HG03521 (cell line): ENCODE data around the gene HSPG2.

Experiments used
- ATAC-seq: cut with Tn5 transposase; IDR thresholded peaks from one replicate; pipeline ENCODE4 v1.9.1; 2021; ENCODE audit warnings: mild to moderate bottlenecking, moderate library complexity; ENCODE audit not compliant: unreplicated experiment

The HSPG2 gene

DNA sequence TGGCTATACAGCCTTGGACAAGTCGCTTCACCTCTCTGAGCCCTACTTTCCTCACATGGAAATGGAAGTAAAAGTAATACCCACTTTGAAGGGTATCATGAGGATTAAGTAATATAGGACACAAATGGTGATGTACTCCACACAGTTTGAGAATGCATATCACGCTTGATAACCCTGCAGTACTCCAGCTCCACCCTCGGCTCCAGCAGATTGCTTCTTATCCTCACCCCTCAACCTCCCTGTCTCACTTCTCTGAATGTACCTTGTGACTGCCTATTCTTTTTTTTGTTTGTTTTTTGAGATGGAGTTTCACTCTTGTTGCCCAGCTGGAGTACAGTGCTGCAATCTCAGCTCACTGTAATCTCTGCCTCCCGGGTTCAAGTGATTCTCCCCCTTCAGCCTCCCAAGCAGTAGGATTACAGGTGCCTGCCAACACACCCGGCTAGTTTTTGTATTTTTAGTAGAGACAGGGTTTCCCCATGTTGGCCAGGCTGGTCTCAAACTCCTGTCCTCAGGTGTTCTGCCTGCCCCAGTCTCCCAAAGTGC lies 69.6 kb downstream of the HSPG2 start:
- no peak for ATAC-seq

DNA sequence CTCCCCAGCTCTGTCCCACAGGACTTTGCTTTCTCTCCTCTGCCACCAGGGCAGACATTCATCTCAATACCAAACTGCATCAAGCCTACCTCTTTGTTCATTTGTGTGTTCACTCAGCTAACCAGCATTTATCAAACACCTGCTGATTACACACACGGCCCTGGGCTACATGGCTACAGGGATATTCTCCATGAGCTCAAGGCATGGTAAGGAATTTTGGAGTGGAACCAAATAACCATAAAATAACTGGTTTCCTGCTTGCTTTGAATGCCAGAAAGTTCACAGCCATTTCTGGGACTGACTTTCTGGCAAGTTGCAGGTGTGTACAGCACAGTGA lies 70.4 kb downstream of the HSPG2 start:
- no peak for ATAC-seq

DNA sequence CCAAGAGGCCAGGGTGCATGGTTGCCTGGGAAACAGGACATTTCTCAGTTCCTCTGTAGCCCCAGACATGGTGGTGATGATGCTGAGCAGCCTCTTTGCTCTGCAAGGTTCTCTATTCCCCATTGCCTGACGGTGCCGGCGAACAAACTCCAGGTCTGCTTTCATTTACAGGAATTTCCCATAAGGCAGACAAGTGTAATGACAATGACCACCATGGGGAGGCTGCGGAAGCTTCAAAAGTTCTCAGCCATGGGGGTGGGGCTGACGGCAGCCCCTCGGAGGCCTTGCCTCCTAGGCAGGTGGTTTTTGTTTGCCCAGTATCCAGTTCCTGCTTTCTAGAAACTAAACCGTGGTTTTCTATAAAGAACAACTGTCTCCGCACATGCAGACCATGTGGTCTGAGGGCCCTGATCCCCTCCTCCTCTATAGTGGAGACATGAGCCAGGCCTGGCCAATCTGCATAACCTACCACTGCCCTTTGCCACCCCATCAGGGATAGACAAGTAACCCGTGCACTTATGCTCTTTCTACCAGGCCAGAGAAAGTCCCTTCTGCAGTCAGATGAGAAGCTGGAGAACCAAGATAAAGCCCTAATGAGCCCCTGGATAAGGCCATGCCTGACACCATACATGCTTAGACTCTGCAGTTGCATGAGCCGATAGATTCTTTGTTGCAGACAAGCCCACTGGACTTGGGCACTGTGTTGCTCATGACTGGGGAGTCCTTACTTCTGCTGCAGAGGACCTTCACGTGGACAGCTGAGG lies 71.0 kb downstream of the HSPG2 start:
- peak; percentile 58 for ATAC-seq

DNA sequence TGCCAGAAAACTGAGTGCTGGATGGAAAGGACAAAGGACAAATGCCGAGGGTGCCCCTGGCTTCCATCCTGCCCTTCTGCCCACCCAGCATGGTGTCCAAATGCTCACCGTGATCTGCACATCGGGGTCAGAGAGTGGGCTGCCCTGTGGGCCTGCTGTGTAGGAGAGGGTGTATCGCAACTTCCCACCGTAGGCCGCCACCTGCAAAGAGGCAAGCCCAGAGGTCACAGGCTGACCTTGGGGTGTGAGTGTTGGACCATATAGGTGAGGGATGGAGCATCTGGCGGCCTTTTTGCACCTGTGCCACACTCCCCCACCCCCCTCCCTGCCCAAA lies 71.5 kb downstream of the HSPG2 start:
- ATAC-seq = no peak

DNA sequence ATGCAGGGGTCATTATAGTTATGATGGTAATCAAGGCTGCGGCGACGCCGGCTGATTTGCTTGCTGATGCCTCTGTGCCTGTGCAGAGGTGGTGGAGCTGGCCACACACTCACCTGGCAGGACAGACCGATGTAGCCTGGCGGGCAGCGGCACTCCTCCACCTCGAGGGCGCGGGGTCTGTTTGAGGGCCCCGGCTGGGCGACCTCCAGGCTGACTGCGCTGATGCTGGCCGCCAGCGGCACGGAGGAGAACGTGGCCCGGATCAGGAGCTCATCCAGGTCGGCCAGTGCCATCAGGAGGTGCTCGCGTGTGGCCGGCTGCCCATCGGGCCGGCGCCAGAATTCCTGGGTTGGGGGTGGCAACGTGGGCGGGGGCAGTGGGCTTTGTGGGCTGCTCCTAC lies 72.4 kb downstream of the HSPG2 start:
- no peak for ATAC-seq

DNA sequence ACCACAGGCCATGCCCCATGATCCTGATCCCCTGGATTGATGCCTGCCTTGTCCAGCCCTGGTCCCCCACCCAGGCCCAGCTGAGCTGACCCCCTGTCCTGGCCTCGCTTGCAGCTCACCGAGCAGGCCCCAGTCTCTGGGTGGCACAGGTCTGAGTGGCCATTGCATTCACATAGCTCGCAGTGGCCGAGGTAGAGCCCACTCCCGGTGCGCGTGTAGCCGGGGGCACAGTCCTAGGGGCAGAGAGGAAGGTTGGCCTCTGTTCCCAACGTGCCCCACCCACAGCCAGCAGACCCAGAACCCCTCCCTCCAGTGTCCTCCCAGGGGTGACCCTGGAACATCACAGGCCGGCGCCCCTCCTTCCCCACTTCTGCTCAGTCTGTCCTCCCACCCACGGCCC lies 73.1 kb downstream of the HSPG2 start:
- ATAC-seq = no peak

DNA sequence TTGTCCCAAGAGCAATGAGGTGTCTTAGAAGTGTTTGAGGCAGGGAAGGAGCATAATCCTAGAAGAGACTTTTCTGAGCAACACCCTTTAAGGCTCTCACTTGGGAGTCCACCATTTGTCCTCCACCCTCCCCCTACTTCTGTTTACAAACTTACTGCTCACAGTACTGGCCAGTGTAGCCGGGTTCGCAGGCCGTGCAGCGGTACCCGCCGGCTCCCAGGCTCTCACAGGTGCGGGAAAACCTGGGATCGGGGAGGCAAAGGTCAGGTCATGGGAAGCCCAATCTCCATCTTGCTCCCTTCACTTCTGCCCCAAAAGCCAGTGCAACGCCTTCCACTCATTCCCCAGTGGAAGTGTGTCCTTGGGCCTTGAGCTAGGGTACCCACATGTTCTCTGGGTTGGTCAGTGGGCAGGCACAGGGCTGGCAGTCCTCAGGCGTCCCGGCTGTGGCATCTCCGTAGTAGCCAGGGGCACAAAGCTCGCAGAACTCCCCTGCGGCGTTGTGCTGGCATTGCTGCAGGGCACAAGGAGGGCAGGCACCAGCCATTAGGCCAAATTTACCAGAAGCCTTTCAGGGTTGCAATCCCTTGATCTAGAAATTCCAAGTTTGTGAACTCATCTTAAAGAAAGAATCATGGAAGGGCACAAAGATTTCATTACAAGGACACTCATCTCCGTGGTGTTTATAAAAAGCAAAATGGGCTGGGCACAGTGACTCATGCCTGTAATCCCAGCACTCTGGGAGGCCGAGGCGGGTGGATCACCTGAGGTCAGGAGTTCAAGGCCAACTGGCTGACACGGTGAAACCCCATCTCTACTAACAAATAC lies 75.3 kb downstream of the HSPG2 start:
- no peak for ATAC-seq

DNA sequence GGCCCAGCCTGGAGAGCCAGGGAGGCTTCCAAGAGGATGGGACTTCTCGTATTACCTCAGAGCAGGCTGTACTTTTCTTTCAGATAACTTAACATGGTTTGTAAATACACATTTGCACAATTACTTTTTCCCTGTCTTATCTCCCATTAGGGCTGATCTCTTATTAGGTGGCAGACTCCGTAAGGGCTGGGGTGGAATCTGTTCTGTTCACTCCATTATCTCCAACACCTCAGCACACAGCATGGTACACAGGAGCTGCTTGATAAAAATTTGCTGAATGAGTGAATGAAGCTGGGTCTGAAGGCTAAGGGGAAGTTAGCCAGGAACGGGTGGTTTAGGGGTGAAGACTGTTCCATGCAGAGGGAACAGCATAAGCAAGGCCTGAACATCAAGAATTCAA lies 76.1 kb downstream of the HSPG2 start:
- no peak for ATAC-seq

DNA sequence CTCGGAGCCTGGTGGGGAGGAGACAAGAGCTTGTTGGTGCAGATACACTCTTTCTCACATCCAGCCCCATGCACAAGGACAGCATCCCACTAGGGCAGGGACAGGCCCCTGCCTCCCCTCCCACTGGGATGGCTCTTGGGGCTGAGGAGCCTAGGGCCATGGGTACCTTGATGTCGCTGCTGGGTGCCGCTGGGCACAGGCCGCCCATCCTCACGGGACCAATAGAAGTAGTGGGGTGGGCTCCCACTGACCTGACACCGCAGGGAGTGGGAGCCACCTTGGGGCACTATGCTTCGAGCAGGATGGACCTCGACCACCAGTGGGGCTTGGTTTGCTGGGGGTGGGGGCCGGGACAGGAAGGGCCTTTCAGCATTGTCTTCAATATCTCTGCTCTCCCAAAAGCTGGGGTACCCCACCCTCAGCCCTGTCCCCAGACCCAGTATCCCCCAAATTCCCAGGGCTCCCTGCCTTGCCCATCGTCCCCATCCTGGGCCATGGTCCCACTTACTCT lies 77.4 kb downstream of the HSPG2 start:
- ATAC-seq = no peak

DNA sequence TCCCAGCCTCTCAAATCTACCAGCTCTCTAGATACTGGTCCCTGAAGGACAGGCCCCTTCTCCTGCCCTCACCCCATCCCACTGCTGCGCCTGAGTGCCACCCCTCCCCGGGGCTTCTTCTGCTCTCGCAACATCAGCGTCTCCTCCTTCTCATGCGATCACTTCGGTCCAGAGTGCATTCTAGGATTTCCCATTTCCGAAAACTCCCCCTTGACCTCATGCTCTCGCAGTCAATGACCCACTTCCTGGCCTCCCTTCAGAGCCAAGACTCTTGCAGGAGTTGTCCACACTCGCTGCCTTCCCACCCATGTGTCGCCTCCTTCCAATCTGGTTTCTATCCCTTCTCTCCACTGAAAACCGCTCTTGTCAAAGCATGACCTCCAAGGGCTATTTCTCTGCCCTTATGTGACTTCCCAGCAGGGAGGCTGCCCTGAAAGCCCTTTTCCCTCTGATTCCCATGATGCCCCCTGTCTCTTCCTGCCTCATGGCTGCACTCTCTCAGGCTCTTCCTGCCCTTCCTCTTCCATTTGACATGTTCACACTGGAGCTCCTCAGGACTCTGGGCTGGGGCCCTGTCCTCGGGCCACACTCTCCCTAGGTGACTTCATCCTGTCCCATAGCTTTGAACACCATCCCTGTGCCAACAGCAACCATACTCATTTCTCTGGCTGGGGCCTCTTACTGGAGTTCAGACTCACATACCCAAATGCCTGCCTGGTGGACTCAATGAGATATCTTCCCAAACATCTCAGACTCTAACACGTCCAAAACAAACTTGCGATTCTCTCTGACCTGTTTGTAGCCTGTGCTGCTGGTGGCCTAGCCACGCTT lies 79.1 kb downstream of the HSPG2 start:
- no peak for ATAC-seq

DNA sequence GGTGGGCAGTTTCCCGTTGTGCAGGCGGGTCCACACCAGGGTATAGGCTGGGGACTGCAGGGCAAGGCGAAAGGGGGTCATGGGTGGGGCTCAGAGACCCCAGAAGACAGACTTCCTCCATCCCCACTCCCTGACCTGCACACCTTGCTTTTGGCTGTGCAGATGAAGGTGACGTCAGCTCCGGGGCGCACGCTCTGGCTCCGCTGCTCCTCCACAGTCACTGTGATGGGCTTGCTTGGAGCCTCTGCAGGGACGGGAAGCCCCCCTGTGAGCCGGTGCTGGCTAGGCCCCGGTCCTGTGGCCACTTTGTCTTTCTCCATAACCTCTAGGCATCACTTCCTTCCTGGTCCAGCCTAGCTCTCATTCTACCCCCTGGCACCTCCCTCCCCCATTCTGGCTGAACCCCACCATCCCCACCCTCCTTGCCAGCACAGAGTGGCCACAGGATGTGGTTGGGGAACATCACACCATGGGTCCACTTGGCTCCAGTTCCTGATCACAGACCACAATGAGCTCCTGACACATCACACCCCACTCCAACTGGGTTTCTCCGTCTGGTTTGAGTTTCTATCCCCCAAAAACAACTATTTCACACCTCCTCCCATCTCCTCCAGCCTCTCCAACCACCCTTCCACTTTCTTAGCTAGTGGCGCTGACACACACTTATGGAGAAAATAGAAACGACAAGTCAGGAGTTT lies 79.8 kb downstream of the HSPG2 start:
- ATAC-seq = no peak

DNA sequence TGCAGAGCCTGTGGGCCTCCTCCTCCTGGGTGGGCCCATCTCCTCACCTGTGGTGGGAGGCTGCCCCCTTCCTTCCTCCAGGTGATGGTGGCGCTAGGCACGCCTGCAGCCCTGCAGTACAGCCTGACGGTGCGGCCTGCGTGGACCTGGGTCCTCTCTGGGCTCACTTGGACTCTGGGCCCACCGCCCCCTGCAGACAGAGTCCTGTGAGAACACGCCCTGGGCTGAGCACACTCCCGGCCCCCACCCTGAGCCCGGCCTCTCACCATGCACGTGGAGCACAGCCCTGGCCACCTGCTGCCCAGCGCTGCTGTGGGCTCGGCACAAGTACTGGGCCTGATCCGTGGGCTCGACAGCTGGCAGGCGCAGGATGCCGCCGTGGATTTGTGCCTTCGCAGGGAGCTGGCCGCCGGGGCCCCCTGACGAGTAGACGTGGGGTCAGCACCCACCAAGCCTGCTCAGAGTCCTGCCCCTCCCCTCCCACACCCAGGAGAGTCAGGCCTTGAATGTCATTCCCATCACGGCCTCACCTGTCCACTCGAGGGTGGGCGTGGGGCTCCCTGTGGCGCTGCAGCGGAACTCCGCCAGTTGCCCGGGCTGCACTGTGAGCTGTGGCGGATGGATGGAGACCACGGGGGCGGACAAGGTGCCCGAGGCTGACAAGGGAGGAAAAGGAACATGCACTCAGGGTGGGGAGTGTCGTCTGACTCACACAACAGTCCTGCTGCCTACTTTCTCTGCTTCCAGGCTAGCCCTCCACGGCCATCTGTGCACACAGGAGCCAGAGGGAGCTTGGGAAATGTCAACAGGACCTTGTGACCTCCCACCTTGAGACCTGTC lies 81.6 kb downstream of the HSPG2 start:
- no peak for ATAC-seq

DNA sequence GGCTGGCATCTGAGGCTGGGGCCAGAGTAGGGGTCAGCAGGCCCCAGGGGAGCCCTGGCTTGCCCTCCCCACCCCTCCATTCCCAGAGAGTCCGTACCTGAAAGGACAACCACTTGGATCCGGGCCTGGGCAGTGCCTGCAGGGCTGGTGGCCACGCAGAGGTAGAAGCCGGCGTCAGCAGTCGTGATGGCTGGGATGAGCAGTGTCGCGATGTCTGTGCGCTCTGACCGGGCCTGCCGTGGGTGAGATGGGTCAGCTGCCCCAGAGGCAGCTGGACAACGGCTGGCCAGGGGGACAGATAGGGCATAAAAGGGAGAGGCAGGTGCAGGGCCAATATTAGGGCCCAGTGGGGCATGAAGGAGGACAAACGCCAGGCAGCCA lies 82.4 kb downstream of the HSPG2 start:
- ATAC-seq = no peak

DNA sequence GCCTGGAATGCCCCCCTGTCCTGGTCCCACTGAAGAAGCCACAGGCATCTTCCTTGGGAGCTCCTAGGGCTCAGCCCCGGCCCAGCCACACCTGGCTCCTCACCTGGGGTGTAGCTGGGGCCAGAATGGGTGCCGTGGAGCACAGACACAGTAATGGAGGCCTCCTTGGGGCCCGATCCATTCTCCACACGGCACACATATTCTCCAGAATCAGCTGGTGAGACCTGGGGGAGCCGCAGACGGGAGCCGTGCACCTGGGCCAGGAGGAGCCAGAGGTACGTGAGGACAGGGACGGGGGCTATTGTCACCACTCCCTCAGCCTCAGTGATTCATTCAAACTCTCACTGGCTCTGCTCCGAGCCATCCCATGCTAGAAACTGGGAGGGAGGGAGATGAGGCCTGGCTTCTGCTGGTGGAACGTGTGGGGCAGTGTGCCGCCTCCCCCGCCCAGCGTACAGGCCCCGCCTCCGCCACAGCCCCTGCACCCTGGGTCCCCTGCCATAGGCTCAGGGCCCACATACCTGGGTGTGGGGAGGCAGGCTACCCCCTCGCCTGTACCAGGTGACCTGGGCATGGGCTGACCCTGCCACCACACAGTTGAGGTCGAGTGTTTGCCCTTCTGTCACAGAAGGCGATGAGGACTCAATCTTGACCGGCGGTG lies 82.9 kb downstream of the HSPG2 start:
- no peak for ATAC-seq

DNA sequence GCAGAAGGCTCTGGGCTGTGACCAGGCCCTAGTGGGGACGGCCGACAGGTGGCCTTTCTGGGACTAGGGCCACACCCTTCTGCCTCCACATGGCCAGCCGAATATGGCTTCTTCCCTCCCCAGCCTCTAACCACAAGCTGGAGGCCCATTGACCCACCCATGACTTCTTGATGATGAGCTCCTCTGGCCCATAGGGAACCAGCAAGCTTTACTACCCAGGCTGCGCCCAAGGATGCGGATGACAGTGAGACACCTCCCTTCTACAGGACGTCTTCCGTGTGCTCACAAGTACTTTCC lies 84.0 kb downstream of the HSPG2 start:
- ATAC-seq = no peak

DNA sequence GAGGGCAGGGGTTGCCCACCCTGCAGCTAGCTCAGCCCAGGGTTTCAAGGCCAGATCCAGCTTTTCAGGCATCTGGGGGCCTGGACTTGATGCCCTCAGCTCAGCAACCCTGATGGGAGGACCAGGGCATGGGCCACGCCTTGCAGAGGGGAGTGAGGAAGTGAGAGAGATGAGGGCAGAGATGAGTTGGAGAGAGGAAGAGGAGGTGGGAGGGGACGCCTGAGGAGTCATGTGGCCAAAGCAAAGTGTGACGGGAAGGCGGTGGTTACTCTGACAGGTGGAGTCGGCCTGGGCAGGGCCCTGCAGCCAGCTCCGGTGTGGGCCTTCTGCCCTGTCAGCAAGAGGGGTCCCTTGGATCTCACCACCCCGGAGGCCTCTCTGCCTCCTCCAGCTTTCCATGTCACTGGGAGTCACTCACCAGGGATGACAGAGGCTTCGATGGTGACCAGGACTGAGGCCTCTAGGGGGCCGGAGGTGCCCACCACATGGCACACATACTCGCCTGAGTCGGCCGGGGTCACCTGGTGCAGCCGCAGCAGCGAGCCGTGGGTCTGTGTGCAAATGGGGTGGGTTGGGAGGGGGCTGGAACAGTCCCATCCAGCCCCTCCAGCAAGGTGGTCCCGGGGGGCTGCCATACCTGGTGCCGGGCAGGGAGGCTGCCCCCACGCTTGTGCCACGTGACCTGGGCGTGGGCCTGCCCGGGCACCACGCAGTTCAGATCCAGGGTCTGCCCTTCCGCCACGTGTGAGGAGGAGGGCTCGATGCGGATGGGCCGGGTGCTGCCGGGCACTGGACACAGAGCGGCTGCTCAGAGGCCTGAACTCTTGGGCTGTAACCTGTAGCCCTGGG lies 84.6 kb downstream of the HSPG2 start:
- no peak for ATAC-seq

DNA sequence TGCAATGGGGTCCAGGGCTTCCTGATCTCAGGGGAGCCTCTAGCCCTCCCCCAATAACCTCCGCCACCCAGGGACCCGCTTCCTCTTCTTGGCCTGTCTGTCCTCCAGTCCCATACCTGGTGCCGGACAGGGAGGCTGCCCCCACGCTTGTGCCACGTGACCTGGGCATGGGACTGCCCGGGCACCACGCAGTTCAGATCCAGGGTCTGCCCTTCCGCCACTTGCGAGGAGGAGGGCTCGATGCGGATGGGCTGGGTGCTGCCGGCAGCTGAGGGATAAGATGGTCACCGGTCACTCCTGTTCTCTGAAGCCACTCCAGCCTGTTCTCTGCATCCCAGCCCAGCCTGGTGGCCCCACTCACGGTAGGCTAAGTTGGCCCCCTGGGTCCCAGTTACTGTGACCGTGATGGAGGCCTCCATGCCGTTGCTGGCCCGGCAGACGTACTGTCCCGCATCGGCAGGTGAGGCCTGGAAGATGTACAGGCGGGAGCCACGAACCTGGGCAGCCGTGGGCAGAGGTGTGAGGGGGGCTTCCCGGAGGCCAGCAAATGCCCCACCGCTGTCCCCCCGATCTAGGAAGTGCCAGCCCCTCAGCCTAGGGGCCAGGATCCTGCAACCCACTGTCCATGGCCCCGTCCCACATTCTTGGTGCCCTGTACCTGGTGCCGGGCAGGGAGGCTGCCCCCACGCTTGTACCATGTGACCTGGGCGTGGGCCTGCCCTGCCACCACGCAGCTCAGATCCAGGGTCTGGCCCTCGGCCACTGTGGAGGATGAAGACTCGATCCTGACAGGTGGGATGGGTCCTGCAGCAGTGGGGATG lies 85.5 kb downstream of the HSPG2 start:
- ATAC-seq = no peak
